ENCODE results near the gene LRMDA.

DNA sequence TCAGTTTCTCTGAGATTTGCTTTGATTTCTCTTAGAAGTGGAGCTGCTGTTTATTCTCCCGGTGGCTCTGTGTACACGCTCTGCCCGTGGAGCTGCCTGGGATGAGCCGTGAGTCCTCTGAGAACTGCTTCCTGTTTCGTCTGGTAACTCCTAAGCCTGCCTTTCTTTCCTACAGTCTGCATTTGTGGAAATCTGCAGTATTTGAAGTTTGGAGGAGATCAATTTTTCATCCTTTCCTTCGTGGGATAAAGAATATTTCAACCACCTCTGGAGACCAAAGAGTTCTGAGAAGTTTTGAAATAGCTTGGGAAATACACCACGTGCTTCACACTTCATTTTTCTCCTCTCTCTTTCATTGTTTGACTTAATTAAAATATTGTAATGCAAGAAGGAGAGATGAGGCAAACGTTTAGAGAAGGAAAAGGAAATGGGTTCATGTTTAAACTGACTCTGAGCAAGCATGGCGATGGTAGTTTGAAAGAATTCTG lies 311.9 kb downstream of the LRMDA start:
- TF ChIP-seq CTCF (IDR thresholded peaks at IDR 0.05): no peak
- no peak for TF ChIP-seq POLR2A (IDR thresholded peaks at IDR 0.05)
